Tibial nerve (tissue), 4 donors: Measurements from ENCODE around the gene GPR37L1.

Source experiments
- EP300 ChIP-seq, 2 donors: sonication (generic); formaldehyde crosslinking; IDR thresholded peaks; one replicate each; pipeline ENCODE4 v1.6.1; 2017; ENCODE audit warnings: antibody characterized with exemption in 2 of 2, mild to moderate bottlenecking in 1 of 2
- TF ChIP-seq, protein P1 (sequence below), 5 experiments: fragments of 200-600 bp in 3 of 5; fragments of 450-650 bp in 2 of 5; sonication (generic) in 3 of 5; IDR thresholded peaks; one replicate each; pipeline ENCODE4 v1.5.1; 2016 to 2019; ENCODE audit warnings: antibody characterized with exemption in 5 of 5, mild to moderate bottlenecking in 3 of 5, moderate library complexity in 2 of 5

DNA sequence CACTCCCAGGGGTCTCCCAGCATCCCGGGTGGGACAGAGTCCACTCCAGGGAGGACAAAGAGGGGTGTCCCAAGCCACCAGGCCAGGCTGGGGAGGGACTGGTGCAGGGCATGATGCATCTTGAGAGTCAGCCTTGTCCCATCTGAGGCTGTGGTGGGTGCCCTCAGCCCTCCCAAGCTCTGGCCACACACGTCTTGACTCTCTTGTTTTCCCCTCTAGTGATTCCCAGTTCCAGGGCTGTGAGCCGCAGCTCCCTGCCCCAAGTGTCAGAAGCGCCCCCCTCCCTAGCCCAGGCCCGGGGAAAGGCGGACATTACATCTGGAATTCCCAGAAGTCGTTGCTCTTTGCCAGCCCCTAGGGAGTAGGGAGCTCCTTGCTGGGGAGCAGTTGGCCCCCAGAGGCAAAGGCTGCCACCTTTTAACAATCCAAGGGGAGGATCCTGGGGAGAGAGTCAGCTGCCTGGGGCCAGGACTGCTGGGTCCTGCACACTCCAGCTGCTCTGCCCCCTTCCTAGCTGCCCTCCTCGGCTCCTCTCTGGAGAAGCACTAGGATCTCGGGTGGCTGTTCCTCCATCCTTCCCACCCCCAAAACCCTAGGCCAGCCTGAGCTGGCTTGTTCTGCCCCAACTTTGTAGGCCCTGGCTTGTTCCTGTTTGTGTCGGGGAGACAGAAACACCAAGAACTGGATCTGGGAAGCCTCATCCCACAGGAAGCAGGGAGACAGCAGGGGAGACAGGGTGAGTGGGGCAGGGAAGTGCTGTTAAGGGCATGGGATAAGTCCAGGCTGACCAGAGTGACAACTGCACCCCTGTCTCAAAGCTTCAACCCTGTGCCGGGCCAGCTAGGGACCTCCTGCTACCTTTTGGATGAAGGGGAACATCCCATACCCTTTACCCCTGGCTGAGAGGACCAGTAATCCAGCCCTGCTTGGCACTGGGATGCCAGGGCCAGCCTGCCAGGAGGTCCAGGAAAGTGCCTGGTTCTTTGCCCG, 40.9 kb downstream of the GPR37L1 start:
- TF ChIP-seq, protein P1, sequence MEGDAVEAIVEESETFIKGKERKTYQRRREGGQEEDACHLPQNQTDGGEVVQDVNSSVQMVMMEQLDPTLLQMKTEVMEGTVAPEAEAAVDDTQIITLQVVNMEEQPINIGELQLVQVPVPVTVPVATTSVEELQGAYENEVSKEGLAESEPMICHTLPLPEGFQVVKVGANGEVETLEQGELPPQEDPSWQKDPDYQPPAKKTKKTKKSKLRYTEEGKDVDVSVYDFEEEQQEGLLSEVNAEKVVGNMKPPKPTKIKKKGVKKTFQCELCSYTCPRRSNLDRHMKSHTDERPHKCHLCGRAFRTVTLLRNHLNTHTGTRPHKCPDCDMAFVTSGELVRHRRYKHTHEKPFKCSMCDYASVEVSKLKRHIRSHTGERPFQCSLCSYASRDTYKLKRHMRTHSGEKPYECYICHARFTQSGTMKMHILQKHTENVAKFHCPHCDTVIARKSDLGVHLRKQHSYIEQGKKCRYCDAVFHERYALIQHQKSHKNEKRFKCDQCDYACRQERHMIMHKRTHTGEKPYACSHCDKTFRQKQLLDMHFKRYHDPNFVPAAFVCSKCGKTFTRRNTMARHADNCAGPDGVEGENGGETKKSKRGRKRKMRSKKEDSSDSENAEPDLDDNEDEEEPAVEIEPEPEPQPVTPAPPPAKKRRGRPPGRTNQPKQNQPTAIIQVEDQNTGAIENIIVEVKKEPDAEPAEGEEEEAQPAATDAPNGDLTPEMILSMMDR (IDR thresholded peaks at IDR 0.05): no peak
- TF ChIP-seq EP300 (IDR thresholded peaks at IDR 0.05): no peak
